H7 (cell line): Measurements from ENCODE around the gene GH1. TPM values are rescaled to one million over a fixed set of nuclear protein-coding genes. Genes with fewer than 3 reads are reported as not detected.
"Not testable (repeated sequence)": the region's sequence is repeated elsewhere in the genome, so short reads cannot be mapped to it uniquely, and the experiment has no call there.

Experiments
- DNase-seq: peaks from one replicate; pipeline ENCODE4 v3.0.0; 2012
- H3K27me3 ChIP-seq: 2 replicates; pipeline ENCODE4 v1.6.0; 2011; ENCODE audit warnings: mild to moderate bottlenecking, low read length; ENCODE audit not compliant: control insufficient read depth, insufficient read depth
- H3K36me3 ChIP-seq: replicated peaks from 2 replicates; pipeline ENCODE4 v1.5.1; 2011; ENCODE audit warnings: low read length; ENCODE audit not compliant: control insufficient read depth, insufficient read depth
- H3K4me3 ChIP-seq: 2 replicates; pipeline ENCODE4 v1.5.1; 2011; ENCODE audit warnings: low read depth, mild to moderate bottlenecking, control low read depth, low read length, moderate library complexity; ENCODE audit not compliant: insufficient read depth
- total RNA-seq: library from RNA; depleted of rRNA; stranded (reverse); fragments of >200 nt; shearing (Covaris generic); gene quantifications from 2 replicates; pipeline ENCODE4 v1.2.3, GENCODE V29; 2014

The GH1 gene
- total RNA-seq, 1 experiment from 2014 or later = not detected

- Histone ChIP-seq H3K36me3 (no peaks in the 10 kb centered on the region), H3K4me3 (no peak overlapping the region), H3K27me3 (no peaks in the 10 kb centered on the region)
- peak; percentile 68 for DNase-seq
Measured at GRCh38 chr17:63937319-63937718, 18.7 kb upstream of the GH1 start.

GRCh38 chr17:63934183-63935112 lies 15.8 kb upstream of the GH1 start:
- Histone ChIP-seq H3K27me3 (no peaks in the 10 kb centered on the region), H3K4me3 (no peak overlapping the region), H3K36me3 (no peaks in the 10 kb centered on the region)
- DNase-seq = peak; percentile 51

- Histone ChIP-seq H3K4me3 (no peak overlapping the region), H3K27me3 (no peaks in the 10 kb centered on the region), H3K36me3 (no peaks in the 10 kb centered on the region)
- no peak for DNase-seq
Measured at GRCh38 chr17:63933598-63933997, 15.0 kb upstream of the GH1 start.

- no peak overlapping the region for H3K4me3 ChIP-seq
- no peaks in the 10 kb centered on the region for H3K36me3 ChIP-seq
- DNase-seq = no peak
- H3K27me3 ChIP-seq = no peaks in the 10 kb centered on the region
Measured at GRCh38 chr17:63932721-63933120, 14.1 kb upstream of the GH1 start.

- Histone ChIP-seq H3K4me3 (no peak within 1 kb of the TSS), H3K36me3 (no peaks in the 10 kb centered on the region), H3K27me3 (no peaks in the 10 kb centered on the region)
- peak; percentile 75 for DNase-seq
Measured at GRCh38 chr17:63931981-63932561, 13.4 kb upstream of the GH1 start, which contains the start of gene CD79B. TSS of gene CD79B (minus strand) at chr17:63932331. CDS start at chr17:63932261, 70 bp downstream.

- Histone ChIP-seq H3K27me3 (no peaks in the 10 kb centered on the region), H3K4me3 (no peak overlapping the region), H3K36me3 (no peaks in the 10 kb centered on the region)
- peak; percentile 91 for DNase-seq
Measured at GRCh38 chr17:63930951-63931575, 12.4 kb upstream of the GH1 start.

GRCh38 chr17:63929860-63930766 lies 11.5 kb upstream of the GH1 start:
- peak; percentile 75 for DNase-seq
- Histone ChIP-seq H3K4me3 (no peak overlapping the region), H3K36me3 (no peaks in the 10 kb centered on the region), H3K27me3 (no peaks in the 10 kb centered on the region)

GRCh38 chr17:63928966-63929695 lies 10.5 kb upstream of the GH1 start:
- H3K4me3 ChIP-seq = no peak overlapping the region
- no peaks in the 10 kb centered on the region for H3K36me3 ChIP-seq
- no peaks in the 10 kb centered on the region for H3K27me3 ChIP-seq
- DNase-seq = peak; percentile 33

GRCh38 chr17:63928172-63928666 lies 9.6 kb upstream of the GH1 start:
- no peaks in the 10 kb centered on the region for H3K27me3 ChIP-seq
- DNase-seq = peak; percentile 40
- no peak overlapping the region for H3K4me3 ChIP-seq
- no peaks in the 10 kb centered on the region for H3K36me3 ChIP-seq

- no peaks in the 10 kb centered on the region for H3K27me3 ChIP-seq
- no peaks in the 10 kb centered on the region for H3K36me3 ChIP-seq
- peak; percentile 56 for DNase-seq
- H3K4me3 ChIP-seq = no peak overlapping the region
Measured at GRCh38 chr17:63927464-63928171, 9.0 kb upstream of the GH1 start.

GRCh38 chr17:63926164-63926563 lies 7.5 kb upstream of the GH1 start:
- Histone ChIP-seq H3K36me3 (no peaks in the 10 kb centered on the region), H3K4me3 (no peak overlapping the region), H3K27me3 (no peaks in the 10 kb centered on the region)
- no peak for DNase-seq

- Histone ChIP-seq H3K36me3 (no peaks in the 10 kb centered on the region), H3K27me3 (no peaks in the 10 kb centered on the region), H3K4me3 (no peak overlapping the region)
- peak; percentile 20 for DNase-seq
Measured at GRCh38 chr17:63925615-63926014, 7.0 kb upstream of the GH1 start.

GRCh38 chr17:63922402-63922801 lies 3.8 kb upstream of the GH1 start:
- DNase-seq, H3K27me3 ChIP-seq, H3K36me3 ChIP-seq, H3K4me3 ChIP-seq: not testable (repeated sequence)
